ENCODE measurements around the gene DMD.

The DMD gene

GRCh38 chrX:31860686-31861085, 1350.7 kb downstream of the DMD start:
- no peak for DNase-seq (ENCODE audit: low read depth in 2 of 2)

- no peak for DNase-seq (ENCODE audit: low read depth in 2 of 2)
Observed at GRCh38 chrX:31858915-31859314, 1352.4 kb downstream of the DMD start.

- DNase-seq (ENCODE audit: low read depth in 2 of 2), result no peak
Observed at GRCh38 chrX:31854716-31855115, 1356.6 kb downstream of the DMD start.

- DNase-seq (ENCODE audit: low read depth in 2 of 2), result no peak
Observed at GRCh38 chrX:31851761-31852160, 1359.6 kb downstream of the DMD start.

GRCh38 chrX:31847773-31848172, 1363.6 kb downstream of the DMD start:
- no peak for DNase-seq (ENCODE audit: low read depth in 2 of 2)

- no peak for DNase-seq (ENCODE audit: low read depth in 2 of 2)
Observed at GRCh38 chrX:31845003-31845402, 1366.3 kb downstream of the DMD start.

- no peak for DNase-seq (ENCODE audit: low read depth in 2 of 2)
Observed at GRCh38 chrX:31838617-31839016, 1372.7 kb downstream of the DMD start.

- no peak for DNase-seq (ENCODE audit: low read depth in 2 of 2)
Observed at GRCh38 chrX:31837445-31838049, 1373.8 kb downstream of the DMD start.

- DNase-seq (ENCODE audit: low read depth in 2 of 2), result no peak
Observed at GRCh38 chrX:31836479-31836878, 1374.9 kb downstream of the DMD start.

GRCh38 chrX:31832263-31832662, 1379.1 kb downstream of the DMD start:
- no peak for DNase-seq (ENCODE audit: low read depth in 2 of 2)

- no peak for DNase-seq (ENCODE audit: low read depth in 2 of 2)
Observed at GRCh38 chrX:31820430-31821210, 1390.7 kb downstream of the DMD start.

GRCh38 chrX:31819455-31819854, 1391.9 kb downstream of the DMD start:
- no peak for DNase-seq (ENCODE audit: low read depth in 2 of 2)

GRCh38 chrX:31811106-31811505, 1400.2 kb downstream of the DMD start:
- no peak for DNase-seq (ENCODE audit: low read depth in 2 of 2)

GRCh38 chrX:31808357-31808756, 1403.0 kb downstream of the DMD start:
- no peak for DNase-seq (ENCODE audit: low read depth in 2 of 2)

GRCh38 chrX:31807165-31807564, 1404.2 kb downstream of the DMD start:
- no peak for DNase-seq (ENCODE audit: low read depth in 2 of 2)

- no peak for DNase-seq (ENCODE audit: low read depth in 2 of 2)
Observed at GRCh38 chrX:31805781-31806180, 1405.6 kb downstream of the DMD start.

GRCh38 chrX:31800219-31800618, 1411.1 kb downstream of the DMD start:
- DNase-seq (ENCODE audit: low read depth in 2 of 2), result no peak

- no peak for DNase-seq (ENCODE audit: low read depth in 2 of 2)
Observed at GRCh38 chrX:31796624-31797023, 1414.7 kb downstream of the DMD start.

- no peak for DNase-seq (ENCODE audit: low read depth in 2 of 2)
Observed at GRCh38 chrX:31747411-31747810, 1463.9 kb downstream of the DMD start.

- no peak for DNase-seq (ENCODE audit: low read depth in 2 of 2)
Observed at GRCh38 chrX:31743004-31743403, 1468.3 kb downstream of the DMD start.

- no peak for DNase-seq (ENCODE audit: low read depth in 2 of 2)
Observed at GRCh38 chrX:31717474-31717873, 1493.9 kb downstream of the DMD start.

- no peak for DNase-seq (ENCODE audit: low read depth in 2 of 2)
Observed at GRCh38 chrX:31715675-31716074, 1495.7 kb downstream of the DMD start.

GRCh38 chrX:31714797-31715196, 1496.6 kb downstream of the DMD start:
- no peak for DNase-seq (ENCODE audit: low read depth in 2 of 2)

GRCh38 chrX:31713120-31713519, 1498.2 kb downstream of the DMD start:
- no peak for DNase-seq (ENCODE audit: low read depth in 2 of 2)

Data from activated CD4-positive, alpha-beta T cell treated with anti-CD3 and anti-CD28 coated beads for 24 hours (primary cell).